ENCODE results near the gene LY6G5C.
A peak's percentile ranks its signal among the peaks of the same experiment; 100 is the strongest.

LY6G5C gene, protein sequence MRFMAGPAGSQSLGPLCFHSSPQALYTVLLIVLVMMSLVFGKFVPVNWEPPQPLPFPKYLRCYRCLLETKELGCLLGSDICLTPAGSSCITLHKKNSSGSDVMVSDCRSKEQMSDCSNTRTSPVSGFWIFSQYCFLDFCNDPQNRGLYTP

DNA sequence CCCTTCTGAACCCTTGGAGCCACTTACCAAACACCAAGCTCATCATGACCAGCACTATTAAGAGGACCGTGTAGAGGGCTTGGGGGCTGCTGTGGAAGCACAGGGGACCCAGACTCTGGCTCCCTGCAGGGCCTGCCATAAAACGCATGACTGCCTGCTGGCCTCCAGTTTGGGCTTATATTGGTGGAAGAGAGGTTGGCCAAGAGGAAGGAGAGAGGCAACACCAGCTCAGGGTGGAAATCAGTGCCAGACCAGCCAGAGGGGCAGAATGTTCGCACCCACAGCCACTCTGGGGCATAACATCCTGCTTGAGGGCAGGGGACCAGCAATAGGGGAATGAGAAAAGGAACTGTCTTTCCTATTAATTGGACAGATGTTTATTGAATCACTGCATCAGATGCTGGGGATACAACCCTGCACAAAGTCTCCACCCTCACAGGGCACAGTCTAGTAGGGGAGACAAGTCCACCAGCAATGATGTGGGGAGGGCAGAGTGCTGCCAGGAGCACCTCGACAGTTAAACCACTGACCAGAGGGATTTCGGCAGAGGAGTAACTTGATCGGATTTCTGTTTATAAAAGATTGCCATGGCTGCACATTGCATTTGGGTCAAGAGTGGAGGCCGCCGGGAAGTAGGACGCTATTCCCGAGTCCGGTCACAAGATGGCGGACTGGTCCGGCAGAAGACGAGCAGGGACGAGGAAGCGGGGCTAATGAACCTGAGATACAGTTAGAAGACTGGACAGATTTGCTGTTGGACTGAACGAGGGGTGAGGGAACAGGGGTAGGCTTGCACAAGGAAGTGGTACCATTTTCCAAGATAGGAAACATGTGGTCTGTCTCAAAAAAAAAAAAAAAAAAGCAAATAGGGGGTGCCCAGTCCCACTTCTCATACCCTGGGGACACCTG lies at the start of gene LY6G5C:
LY6G5C (minus strand) TSS at position 842 of the 909 bp plus-strand sequence; CDS start at position 148, 694 bp downstream.
- peak; percentile 65 for DNase-seq

DNA sequence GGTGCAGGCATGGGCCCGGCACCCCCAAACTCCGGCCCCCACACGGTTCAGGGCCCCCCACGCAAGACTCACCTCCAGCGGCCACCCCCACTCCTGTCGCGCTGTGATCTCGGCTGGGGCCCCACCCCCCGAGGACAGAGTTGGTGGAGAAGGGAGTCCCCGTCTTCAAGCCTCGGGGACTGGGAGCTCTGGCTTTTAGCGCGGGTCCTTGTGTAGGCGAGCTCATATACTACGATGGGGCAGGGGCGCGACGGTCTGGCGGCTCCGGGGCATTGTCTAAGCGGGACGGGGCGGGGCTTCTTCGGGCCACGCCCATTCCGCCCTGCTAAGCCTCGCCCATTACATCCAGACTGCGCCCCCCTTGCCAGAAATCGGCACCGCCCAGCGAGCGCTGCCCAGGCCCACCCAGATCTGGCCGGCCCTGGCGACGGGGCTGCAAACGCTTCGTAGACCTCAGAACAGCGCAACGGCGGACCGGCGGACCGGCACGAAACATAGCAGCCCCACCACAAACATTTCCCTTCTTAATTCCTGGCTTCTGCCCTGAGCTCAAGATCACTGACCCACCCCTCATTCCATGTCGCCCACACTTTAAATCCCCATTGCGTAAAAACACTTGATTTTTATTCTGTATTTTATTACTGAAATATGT lies 49.2 kb upstream of the LY6G5C start:
- peak; percentile 55 for DNase-seq

- DNase-seq: peak; percentile 69
These were observed 48.7 kb upstream of the LY6G5C start for GRCh38 chr6:31729515-31729978.

DNA sequence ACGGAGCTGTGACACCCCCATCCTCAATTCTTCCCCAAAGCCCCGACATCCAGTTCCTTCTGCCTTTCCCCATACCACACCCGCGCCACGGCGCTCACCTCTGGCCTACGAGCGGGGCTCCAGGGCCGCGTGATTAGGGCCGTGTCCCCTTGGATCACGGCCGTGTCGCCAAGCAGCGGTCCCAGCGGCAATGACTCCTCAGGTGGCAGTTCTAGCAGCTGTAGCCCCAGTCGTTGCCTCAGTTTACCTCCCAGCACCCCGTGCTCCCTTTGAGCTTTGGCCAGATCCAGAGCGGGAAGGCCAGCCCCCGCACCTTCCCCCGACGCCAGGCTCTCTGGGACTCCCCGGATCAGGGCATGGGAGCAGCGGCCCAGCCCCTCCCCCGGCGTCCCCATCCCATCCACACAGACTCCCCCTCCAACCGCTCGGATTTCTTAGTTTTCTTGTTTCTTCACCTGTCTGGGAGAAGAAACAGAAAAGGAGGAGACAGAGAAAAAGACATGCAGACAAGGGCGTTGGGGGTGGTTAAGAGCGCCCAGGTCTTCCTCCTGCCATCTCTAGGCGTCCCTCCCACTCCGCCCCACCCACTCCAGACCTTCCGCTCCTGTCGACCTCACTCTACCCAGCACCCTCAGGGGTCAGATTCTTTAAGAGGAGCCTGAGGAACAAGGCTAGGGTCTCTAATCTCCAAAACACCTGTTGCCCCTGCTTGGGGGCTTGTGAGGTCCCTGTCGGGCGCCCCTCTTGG lies 48.1 kb upstream of the LY6G5C start, which contains the start of gene DDAH2:
DDAH2 (minus strand) TSS at position 533 of the 748 bp plus-strand sequence; CDS start at position 395, 138 bp downstream.
- DNase-seq: no peak

DNA sequence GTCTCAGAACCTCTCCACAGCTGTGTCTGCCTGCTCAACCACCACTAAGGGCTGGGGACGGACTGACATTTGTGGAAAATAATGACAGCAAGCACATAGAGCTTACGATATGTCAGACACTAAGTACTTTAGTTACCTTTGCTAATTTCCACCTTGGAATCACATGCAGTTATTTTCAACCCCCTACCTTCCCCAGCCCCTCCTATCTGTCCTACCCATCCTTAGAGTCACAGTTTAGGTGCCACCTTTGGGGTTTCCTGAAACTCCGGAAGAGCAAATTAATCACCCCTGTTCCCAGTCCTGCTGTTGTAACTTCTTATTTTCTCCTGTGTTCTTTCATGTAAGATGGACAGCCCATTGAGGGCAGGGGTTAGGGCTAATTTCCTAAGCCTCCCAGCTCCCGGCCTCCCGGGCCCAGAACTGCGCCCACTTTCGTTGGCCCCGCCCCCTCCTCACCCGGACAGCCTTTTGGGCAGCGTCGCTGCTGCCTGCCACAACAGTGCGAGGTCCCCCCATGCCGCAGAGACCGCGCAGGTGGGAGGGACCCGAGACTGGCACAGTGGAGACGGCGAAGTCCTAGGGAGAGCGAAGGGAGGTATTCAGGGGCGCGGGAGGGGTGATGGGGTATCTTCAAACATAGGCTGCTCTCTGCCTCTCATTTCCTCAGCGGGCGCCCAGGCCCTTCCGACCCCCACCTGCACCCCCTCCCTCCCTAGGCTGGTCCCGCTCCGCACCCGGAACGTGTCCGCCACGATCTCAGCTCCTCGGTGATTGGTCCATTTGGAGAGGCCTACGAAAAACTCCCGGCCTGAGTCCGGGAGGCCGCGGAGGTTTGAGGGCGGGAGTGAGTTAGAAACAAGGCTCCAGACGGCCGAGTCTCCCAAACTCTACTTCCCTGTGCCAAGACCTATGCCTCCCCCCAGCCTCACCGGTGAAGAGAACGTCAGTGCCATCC lies 47.1 kb upstream of the LY6G5C start:
- no peak for DNase-seq

DNA sequence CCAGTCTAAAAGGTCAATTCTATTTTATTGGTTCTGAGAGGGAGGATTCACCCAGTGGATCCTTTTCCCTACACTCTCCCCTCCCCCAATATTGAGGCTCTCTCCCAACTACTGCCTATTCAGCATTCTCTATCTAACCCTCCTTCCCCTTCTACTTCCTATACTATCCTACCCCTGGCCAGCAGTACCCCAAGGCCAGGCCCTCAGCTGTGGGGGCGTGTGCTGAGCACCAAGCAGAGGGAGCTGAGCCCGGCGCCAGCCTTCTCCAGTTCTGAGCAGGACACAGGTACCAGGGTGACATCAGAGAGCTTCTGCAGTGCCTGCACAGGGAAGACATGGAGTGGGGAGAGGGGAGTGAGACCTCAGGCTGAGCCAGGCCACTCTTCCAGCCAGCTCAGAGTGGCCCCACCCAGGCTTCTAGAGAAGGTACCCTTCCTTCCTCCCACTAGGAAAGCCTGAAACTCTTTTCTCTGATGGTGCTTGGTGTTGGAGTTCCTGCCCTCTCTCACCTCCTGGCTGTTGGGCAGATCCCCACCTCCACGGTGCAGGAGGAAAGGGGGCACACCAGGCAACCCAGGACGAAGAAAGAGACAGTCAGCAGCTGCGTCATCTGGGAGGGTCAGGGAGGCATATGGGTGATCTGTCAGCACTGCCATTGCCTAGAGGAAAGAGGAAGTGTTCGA lies 46.3 kb upstream of the LY6G5C start:
- DNase-seq: no peak

- DNase-seq: no peak
These were observed 44.9 kb upstream of the LY6G5C start for GRCh38 chr6:31725502-31726350.

GRCh38 chr6:31723980-31724691 lies 43.3 kb upstream of the LY6G5C start:
- no peak for DNase-seq

- DNase-seq: no peak
These were observed 42.5 kb upstream of the LY6G5C start, which contains the start of gene MPIG6B for GRCh38 chr6:31723245-31723979. Gene MPIG6B (plus strand): TSS chr6:31723373. CDS start chr6:31723384, 11 bp downstream.

DNA sequence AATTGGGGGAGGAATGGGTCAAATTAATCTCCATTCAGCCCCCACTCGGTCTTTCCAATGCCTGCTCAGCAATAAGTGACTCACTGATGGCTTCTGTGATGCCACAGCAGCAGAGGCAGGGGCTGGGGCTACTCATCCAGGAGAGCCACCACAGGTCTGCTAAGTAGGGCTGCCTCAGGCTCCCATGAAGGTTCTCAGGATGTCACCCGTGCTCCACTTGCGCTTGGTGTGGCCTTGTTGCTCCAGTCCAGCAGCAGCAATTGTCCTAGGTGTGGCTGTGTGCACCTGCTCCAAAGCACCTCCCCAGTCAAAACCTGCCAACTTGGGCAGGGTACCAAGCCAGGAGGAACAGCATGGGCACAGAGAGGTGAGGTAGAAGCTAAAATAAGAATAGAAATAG lies 41.3 kb upstream of the LY6G5C start:
- DNase-seq: no peak

DNA sequence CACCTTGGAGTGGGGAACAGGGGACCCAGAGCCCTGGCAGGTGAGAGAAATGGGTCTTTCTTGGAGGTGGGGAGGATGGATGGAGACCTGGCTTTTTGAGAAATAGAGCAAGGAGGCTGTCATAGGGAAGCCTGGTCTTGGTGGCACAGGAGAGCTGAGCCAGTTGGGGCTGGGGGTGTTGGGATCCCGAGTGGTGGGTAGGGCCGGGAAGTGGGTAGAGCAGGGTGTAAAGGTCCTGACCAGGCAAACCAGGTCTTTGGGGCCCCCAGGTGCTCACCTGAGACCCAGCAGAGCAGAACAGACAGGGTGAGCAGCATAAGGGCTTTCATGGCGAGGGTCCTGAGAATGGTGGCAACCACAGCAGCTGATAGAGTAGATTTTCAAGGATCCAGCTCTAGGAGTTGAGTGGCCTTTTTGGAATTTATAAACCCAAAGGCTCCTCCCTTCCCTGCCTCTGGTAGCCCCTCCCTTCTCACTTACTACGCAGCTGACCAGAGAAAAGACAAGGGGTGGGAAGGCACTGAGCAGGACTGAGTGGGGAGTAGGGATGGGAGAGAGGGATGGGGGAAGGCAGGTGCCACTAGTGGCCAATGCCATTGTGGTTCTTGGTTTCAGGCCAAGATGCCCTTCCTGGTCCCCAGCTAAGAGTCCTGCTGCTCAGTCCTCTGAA lies 40.6 kb upstream of the LY6G5C start, which contains the start of gene LY6G6C:
LY6G6C (minus strand) TSS at position 396 of the 670 bp plus-strand sequence; CDS start at position 329, 67 bp downstream.
- DNase-seq: no peak

DNA sequence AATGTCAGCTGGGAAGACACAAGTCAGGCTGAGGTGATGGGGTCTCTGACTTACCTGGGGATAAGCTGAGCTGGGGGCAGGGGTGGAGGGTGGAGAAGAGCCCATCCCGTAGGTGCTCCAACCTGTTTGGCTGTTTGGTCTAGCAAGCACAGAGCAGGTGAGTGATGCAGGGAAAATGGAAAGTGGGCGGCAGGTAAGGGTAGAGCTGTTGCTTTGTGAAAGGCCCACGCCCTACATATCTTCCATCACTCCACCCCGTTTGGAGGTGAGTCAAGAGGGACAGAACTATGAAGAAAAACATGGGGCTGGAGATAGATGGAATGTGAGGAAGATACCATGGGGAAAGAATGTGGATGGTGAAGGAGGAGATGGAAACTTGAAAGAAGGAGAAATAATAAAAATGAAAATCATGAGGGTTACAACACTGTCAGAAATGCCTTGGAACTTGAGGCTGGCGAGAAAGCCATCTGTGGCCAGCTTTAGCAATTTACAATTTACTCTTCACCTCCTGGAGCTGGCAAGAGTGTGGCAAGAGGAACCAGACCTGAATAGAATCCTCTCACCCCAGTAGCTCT lies 39.4 kb upstream of the LY6G5C start:
- DNase-seq: no peak

- DNase-seq: no peak
These were observed 38.1 kb upstream of the LY6G5C start for GRCh38 chr6:31719001-31719400.

DNA sequence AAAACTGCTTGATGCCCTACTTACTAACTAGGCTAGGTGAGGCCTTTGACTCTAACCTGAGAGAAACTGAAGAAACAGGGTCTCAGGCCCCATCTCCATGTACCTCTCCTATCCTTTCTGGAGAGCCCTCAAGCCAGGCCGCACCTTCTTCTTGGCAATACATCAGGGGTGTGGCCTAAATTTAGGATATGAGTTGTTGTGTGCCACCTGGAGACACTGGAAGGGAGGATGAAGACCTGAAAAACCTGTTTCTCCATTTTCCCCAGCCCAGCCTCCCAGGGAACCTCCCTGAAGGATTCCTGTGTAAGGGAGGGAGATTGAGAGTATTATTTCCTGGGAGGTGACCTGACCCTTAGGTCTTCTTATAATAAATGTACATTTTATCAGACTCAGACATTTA lies 37.4 kb upstream of the LY6G5C start:
- DNase-seq: no peak

- no peak for DNase-seq
These were observed 36.8 kb upstream of the LY6G5C start for GRCh38 chr6:31717499-31718222.

All from stimulated activated CD4-positive, alpha-beta T cell treated with anti-CD3 and anti-CD28 coated beads, Interleukin-1b, Interleukin-23, amount 100 ng/mL, for 48 hours (primary cell).